ENCODE measurements around the gene FTO. TPM values are rescaled to one million over a fixed set of nuclear protein-coding genes. Genes with fewer than 3 reads are reported as not detected.
"Not testable (repeated sequence)": the region's sequence is repeated elsewhere in the genome, so short reads cannot be mapped to it uniquely, and the experiment has no call there.

FTO gene
- total RNA-seq, 1 experiment from 2014 or later: 78.3 TPM

GRCh38 chr16:53678756-53679343 lies 25.1 kb upstream of the FTO start:
- H3K36me3 ChIP-seq (ENCODE audit: control insufficient read depth, insufficient read depth, low read length): no peaks in the 10 kb centered on the region
- Mint-ChIP-seq H3K4me3 (ENCODE audit: unreplicated experiment) (no peak overlapping the region), H3K4me1 (ENCODE audit: low read depth, unreplicated experiment) (no peaks in the 10 kb centered on the region), H3K9me3 (ENCODE audit: unreplicated experiment) (no peaks in the 10 kb centered on the region), H3K27me3 (ENCODE audit: insufficient read depth, unreplicated experiment) (no peaks in the 10 kb centered on the region), H3K36me3 (ENCODE audit: insufficient read depth, unreplicated experiment) (no peaks in the 10 kb centered on the region), H3K27ac (ENCODE audit: unreplicated experiment) (no peak overlapping the region)
- no peak for DNase-seq
- H3K9me3 ChIP-seq: no peaks in the 10 kb centered on the region
- ChIA-PET POLR2A (no interaction called here), CTCF (interaction anchor here (0.7 kb wide), 1 partner anchor 13 kb away, joined by 3 read pairs; no protein-coding TSS in a partner anchor)
- BruUV-seq (replicated peaks): no TSS peak
- no peak overlapping the region for H3K4me3 ChIP-seq (ENCODE audit: low read depth, low read length)
- intact Hi-C loops (cut with micrococcal nuclease; ENCODE audit: unreplicated experiment): no loop called here
- no peaks in the 10 kb centered on the region for H3K27me3 ChIP-seq (replicated peaks; ENCODE audit: control insufficient read depth, insufficient read depth, low read length)
- H3K4me1 ChIP-seq: no peaks in the 10 kb centered on the region
- no peak for TF ChIP-seq CTCF (IDR thresholded peaks at IDR 0.05; ENCODE audit: insufficient read depth in 1 of 2, low read depth in 1 of 2, low read length in 1 of 2, severe bottlenecking in 1 of 2, unreplicated experiment in 1 of 2)

GRCh38 chr16:53680756-53681155 lies 23.2 kb upstream of the FTO start:
- H3K9me3 Mint-ChIP-seq (ENCODE audit: unreplicated experiment): no peaks in the 10 kb centered on the region
- TF ChIP-seq CTCF (IDR thresholded peaks at IDR 0.05; ENCODE audit: insufficient read depth in 1 of 2, low read depth in 1 of 2, low read length in 1 of 2, severe bottlenecking in 1 of 2, unreplicated experiment in 1 of 2): no peak
- Histone ChIP-seq H3K27me3 (replicated peaks; ENCODE audit: control insufficient read depth, insufficient read depth, low read length) (no peaks in the 10 kb centered on the region), H3K4me1 (no peaks in the 10 kb centered on the region), H3K36me3 (ENCODE audit: control insufficient read depth, insufficient read depth, low read length) (no peaks in the 10 kb centered on the region), H3K9me3 (no peaks in the 10 kb centered on the region), H3K4me3 (ENCODE audit: low read depth, low read length) (no peak overlapping the region)
- BruUV-seq (replicated peaks): no TSS peak
- CTCF ChIA-PET: no interaction called here
- H3K27ac Mint-ChIP-seq (ENCODE audit: unreplicated experiment): no peak overlapping the region
- H3K4me3 Mint-ChIP-seq (ENCODE audit: unreplicated experiment): no peak overlapping the region
- POLR2A ChIA-PET: no interaction called here
- intact Hi-C loops (cut with micrococcal nuclease; ENCODE audit: unreplicated experiment): no loop called here
- no peaks in the 10 kb centered on the region for H3K36me3 Mint-ChIP-seq (ENCODE audit: insufficient read depth, unreplicated experiment)
- DNase-seq: no peak
- H3K4me1 Mint-ChIP-seq (ENCODE audit: low read depth, unreplicated experiment): no peaks in the 10 kb centered on the region
- no peaks in the 10 kb centered on the region for H3K27me3 Mint-ChIP-seq (ENCODE audit: insufficient read depth, unreplicated experiment)

GRCh38 chr16:53681354-53681753 lies 22.6 kb upstream of the FTO start:
- BruUV-seq (replicated peaks): no TSS peak
- no peaks in the 10 kb centered on the region for H3K36me3 Mint-ChIP-seq (ENCODE audit: insufficient read depth, unreplicated experiment)

GRCh38 chr16:53685334-53685733 lies 18.6 kb upstream of the FTO start:
- intact Hi-C loops (cut with micrococcal nuclease; ENCODE audit: unreplicated experiment); DNase-seq; H3K9me3 ChIP-seq; H3K4me1 Mint-ChIP-seq (ENCODE audit: low read depth, unreplicated experiment); POLR2A ChIA-PET; H3K36me3 Mint-ChIP-seq (ENCODE audit: insufficient read depth, unreplicated experiment); H3K4me1 ChIP-seq; H3K27ac Mint-ChIP-seq (ENCODE audit: unreplicated experiment); H3K4me3 Mint-ChIP-seq (ENCODE audit: unreplicated experiment); H3K4me3 ChIP-seq (ENCODE audit: low read depth, low read length); H3K36me3 ChIP-seq (ENCODE audit: control insufficient read depth, insufficient read depth, low read length); H3K27me3 Mint-ChIP-seq (ENCODE audit: insufficient read depth, unreplicated experiment); H3K27me3 ChIP-seq (replicated peaks; ENCODE audit: control insufficient read depth, insufficient read depth, low read length); H3K9me3 Mint-ChIP-seq (ENCODE audit: unreplicated experiment); BruUV-seq (replicated peaks): not testable (repeated sequence)
- CTCF ChIA-PET: interaction anchor here (0.7 kb wide), 1 partner anchor 724 kb away, joined by 3 read pairs; no protein-coding TSS in a partner anchor

More at GRCh38 chr16:53681354-53681753, 22.6 kb upstream of the FTO start:
- ChIA-PET CTCF (no interaction called here), POLR2A (no interaction called here)
- Histone ChIP-seq H3K4me1 (no peaks in the 10 kb centered on the region), H3K4me3 (ENCODE audit: low read depth, low read length) (no peak overlapping the region), H3K36me3 (ENCODE audit: control insufficient read depth, insufficient read depth, low read length) (no peaks in the 10 kb centered on the region), H3K27me3 (replicated peaks; ENCODE audit: control insufficient read depth, insufficient read depth, low read length) (no peaks in the 10 kb centered on the region), H3K9me3 (no peaks in the 10 kb centered on the region)
- H3K9me3 Mint-ChIP-seq (ENCODE audit: unreplicated experiment): no peaks in the 10 kb centered on the region
- H3K27ac Mint-ChIP-seq (ENCODE audit: unreplicated experiment): no peak overlapping the region
- DNase-seq: no peak
- H3K4me1 Mint-ChIP-seq (ENCODE audit: low read depth, unreplicated experiment): no peaks in the 10 kb centered on the region
- intact Hi-C loops (cut with micrococcal nuclease; ENCODE audit: unreplicated experiment): no loop called here
- no peak overlapping the region for H3K4me3 Mint-ChIP-seq (ENCODE audit: unreplicated experiment)
- H3K27me3 Mint-ChIP-seq (ENCODE audit: insufficient read depth, unreplicated experiment): no peaks in the 10 kb centered on the region
- no peak for TF ChIP-seq CTCF (IDR thresholded peaks at IDR 0.05; ENCODE audit: insufficient read depth in 1 of 2, low read depth in 1 of 2, low read length in 1 of 2, severe bottlenecking in 1 of 2, unreplicated experiment in 1 of 2)
